SKM-1 (cell line): ENCODE data around the gene ZEB1.

Source experiments
- DNase-seq: peaks from one replicate; lab custom pipeline; 2025; ENCODE audit not compliant: unreplicated experiment; lab: John Stamatoyannopoulos, UW

The ZEB1 gene

GRCh38 chr10:31318854-31319601 lies at the start of gene ZEB1:
ZEB1 (plus strand) TSS chr10:31319216; CDS start chr10:31319235, 19 bp downstream.
- DNase-seq = peak; percentile 39

GRCh38 chr10:31270954-31271353 lies 48.1 kb upstream of the ZEB1 start:
- no peak for DNase-seq

- DNase-seq = no peak
Observed at GRCh38 chr10:31272841-31273240, 46.2 kb upstream of the ZEB1 start.

- DNase-seq = no peak
Observed at GRCh38 chr10:31273789-31274188, 45.2 kb upstream of the ZEB1 start.

- no peak for DNase-seq
Observed at GRCh38 chr10:31274310-31274709, 44.7 kb upstream of the ZEB1 start.

GRCh38 chr10:31278279-31278941 lies 40.6 kb upstream of the ZEB1 start:
- DNase-seq = no peak

- DNase-seq = no peak
Observed at GRCh38 chr10:31280972-31281371, 38.0 kb upstream of the ZEB1 start.

GRCh38 chr10:31288001-31288400 lies 31.0 kb upstream of the ZEB1 start:
- DNase-seq = no peak

GRCh38 chr10:31288962-31289361 lies 30.1 kb upstream of the ZEB1 start:
- DNase-seq = no peak

GRCh38 chr10:31290386-31290785 lies 28.6 kb upstream of the ZEB1 start:
- no peak for DNase-seq

- DNase-seq = no peak
Observed at GRCh38 chr10:31291123-31291522, 27.9 kb upstream of the ZEB1 start.

GRCh38 chr10:31294558-31294957 lies 24.5 kb upstream of the ZEB1 start:
- DNase-seq = no peak

- no peak for DNase-seq
Observed at GRCh38 chr10:31296754-31297153, 22.3 kb upstream of the ZEB1 start.

- DNase-seq = no peak
Observed at GRCh38 chr10:31299119-31299518, 19.9 kb upstream of the ZEB1 start.

- no peak for DNase-seq
Observed at GRCh38 chr10:31303212-31303611, 15.8 kb upstream of the ZEB1 start.

GRCh38 chr10:31304291-31304970 lies 14.6 kb upstream of the ZEB1 start:
- DNase-seq = no peak

GRCh38 chr10:31313396-31313795 lies 5.6 kb upstream of the ZEB1 start:
- DNase-seq = no peak

- DNase-seq = no peak
Observed at GRCh38 chr10:31314256-31315150, 4.5 kb upstream of the ZEB1 start.

GRCh38 chr10:31315453-31315852 lies 3.6 kb upstream of the ZEB1 start:
- DNase-seq = no peak

GRCh38 chr10:31317171-31317570 lies 1.8 kb upstream of the ZEB1 start:
- no peak for DNase-seq
